AG08395 (cell line): ENCODE data around the gene IL3RA.
"Not testable (repeated sequence)": the region's sequence is repeated elsewhere in the genome, so short reads cannot be mapped to it uniquely, and the experiment has no call there.

Source experiments
- DNase-seq: peaks from one replicate; pipeline ENCODE4 v3.0.0; 2012; ENCODE audit warnings: mixed read lengths, low spot score

IL3RA gene

DNA sequence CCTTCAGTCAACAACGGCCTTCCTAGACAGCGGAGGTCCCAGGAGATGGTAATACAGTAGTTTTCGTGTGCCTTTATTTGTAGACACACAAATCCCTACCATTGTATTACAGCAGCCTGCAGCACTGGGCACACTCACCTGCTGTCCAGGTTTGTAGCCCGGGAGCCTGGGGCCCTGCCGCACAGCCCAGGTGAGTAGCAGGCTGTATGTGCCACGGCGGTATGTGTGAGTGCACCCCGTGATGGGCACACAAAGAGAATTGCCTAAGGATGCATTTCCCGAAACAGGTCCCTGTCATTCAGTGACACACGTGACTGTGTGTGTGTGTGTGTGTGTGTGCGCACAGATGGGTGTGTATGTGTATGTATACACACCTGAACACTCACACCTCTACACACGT, 63.5 kb downstream of the IL3RA start:
- DNase-seq: no peak

DNA sequence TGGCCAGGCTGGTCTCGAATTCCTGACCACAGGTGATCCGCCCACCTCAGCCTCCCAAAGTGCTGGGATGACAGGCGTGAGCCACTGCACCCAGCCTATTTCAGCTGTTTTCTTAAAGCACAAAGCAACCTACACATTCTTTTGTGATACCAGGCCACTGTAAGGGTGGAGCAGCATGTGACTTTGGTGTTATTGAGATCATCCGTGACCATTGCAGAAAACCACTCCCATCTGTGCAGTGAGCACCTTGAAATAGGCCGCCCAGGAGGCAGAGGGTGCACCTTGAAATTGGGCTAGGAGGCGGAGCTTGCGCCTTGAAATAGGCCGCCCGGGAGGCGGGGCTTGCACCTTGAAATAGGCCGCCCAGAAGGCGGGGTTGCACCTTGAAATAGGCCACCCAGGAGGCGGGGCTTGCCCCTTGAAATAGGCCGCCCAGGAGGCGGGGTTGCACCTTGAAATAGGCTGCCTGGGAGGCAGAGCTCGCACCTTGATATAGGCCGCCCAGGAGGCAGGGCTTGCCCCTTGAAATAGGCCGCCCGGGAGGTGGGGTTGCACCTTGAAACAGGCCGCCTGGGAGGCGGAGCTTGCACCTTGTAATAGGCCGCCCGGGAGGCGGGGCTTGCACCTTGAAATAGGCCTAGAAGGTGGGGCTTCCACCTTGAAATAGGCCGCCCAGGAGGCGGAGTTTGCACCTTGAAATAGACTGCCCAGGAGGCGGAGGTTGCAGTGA, 64.3 kb downstream of the IL3RA start:
- no peak for DNase-seq

DNA sequence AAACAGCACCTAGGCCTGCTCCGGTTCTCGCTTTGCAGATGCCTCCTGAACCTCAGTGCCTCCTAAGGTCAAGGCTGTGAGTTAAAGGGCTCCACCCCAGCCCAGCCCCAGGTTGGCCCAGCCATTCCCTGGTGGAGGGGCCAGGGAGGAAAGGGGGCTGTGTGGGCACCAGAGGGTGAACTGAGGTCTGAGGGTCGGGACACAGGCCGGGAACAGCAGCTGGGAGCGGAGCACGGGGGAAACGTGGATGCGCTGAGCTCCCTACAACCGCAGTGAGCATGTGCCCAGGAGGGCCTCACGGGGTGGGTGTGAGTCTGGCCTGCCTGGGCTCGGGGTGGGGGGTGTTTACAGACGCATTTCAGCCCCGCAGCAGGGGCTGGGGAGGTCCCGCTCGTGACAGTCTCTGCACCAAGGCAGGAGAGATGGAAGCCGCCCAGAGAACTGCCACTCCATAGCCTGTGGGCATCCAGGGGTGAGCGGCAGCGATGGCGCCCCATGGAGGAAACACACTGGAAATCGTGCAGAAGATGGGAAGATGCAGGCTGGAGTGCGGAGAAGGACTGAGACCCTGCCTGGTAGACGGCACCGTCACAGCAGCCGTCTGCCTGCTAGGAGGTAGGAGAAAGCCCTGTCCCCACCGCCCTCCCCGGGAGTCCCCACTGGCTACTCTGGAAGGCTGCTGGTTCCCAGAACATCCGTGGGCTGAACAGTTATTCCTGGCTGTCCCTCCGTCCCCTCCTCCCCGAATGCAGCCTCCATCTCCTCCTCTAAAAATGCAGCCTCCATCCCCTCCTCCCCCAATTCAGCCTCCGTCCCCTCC, 65.2 kb downstream of the IL3RA start:
- no peak for DNase-seq

DNA sequence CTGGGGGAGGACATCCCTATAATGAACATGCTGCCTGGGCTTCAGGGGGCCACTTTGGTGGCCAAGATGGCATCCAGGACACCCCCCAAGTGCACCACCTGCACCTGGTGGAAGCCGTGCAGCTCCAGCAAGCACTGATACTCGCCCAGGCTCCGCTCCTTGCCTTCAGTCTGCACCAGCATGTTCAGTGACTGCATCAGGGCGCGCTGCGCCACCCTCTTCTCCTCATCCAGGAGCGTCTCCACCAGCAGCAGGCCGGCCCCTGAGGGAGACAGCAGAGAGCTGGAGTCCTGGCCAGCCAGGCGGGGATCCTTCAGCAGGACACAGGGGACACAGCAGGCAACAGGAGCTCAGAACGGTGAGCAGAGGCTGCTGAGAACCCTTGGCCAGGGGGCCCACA, 66.6 kb downstream of the IL3RA start:
- no peak for DNase-seq

DNA sequence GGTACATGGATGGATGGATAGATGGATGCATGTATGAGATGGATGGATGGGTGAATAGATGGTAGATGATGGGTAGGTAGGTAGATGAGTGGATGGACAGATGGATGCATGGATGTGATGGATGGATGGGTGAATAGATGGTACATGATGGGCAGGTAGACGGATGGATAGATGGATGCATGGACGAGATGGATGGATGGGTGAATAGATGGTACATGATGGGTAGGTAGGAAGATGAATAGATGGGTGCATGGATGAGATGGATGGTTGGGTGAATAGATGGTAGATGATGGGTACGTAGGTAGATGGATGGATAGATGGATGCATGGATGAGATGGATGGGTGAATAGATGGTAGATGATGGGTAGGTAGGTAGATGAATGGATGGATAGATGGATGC, 67.3 kb downstream of the IL3RA start:
- DNase-seq: not testable (repeated sequence)

DNA sequence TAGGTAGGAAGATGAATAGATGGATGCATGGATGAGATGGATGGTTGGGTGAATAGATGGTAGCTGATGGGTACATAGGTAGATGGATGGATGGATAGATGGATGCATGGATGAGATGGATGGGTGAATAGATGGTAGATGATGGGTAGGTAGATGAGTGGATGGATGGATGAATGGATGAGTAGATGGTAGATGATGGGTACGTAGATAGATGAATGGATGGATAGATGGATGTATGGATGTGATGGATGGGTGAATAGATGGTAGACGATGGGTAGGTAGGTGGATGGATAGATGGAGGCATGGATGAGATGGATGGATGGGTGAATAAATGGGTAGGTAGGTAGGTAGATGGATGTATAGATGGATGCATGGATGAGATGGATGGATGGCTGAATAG, 69.2 kb downstream of the IL3RA start:
- DNase-seq: not testable (repeated sequence)

DNA sequence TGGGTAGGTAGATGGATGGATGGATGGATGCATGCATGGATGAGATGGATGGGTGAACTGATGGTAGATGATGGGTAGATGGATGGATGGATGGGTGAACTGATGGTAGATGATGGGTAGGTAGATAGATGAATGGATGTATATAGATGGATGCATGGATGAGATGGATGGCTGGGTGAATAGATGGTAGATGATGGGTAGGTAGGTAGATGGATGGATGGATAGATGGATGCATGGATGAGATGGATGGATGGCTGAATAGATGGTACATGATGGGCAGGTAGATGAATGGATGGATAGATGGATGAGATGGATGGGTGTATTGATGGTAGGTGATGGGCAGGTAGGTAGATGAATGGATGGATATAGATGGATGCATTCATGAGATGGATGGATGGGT, 70.5 kb downstream of the IL3RA start:
- DNase-seq: no peak

DNA sequence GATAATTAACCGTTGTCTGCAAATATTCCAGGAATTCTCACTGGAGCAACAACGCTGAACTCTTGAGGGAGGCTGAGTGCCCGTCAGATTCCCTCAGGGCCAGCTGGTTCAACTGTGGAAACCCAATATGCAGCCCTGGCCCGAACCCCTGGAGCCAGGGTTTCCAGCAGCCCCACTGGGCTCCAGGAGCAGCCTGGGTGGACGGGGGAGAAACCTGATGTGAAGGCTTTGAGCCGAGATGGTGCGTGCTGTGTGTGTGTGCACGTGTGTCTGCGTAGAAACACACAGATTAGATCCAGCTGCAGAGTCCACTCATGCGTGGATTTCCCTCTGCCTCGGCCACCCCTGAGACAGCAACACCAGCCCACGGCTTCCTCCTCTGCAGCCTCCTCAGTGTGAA, 74.7 kb downstream of the IL3RA start:
- no peak for DNase-seq

DNA sequence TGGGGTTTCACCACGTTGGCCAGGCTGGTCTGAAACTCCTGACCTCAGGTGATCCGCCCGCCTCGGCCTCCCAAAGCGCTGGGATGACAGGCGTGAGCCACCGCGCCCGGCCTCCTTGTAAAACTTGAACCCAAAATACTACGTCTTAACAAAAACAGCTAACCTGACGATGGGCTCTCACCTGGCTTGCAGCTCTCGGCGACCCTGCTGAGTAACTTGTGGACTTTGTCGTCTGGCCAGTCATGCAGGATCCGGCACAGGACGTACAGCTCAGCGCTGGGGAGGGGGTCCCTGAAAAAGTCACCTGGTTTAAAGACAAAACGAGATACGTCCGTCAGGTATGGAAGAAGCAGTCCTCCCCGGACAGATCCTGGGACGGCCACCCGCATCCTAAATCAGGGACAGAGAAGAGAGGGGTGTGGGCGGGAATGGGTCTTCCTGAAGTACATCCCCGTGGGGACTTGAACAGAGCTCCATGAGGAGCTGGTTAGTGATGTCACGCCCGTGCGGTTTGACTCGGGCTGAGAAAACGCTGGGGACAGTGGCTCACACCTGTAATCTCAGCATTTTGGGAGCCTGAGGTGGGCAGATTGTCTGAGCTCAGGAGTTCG, 76.1 kb downstream of the IL3RA start:
- DNase-seq: no peak

DNA sequence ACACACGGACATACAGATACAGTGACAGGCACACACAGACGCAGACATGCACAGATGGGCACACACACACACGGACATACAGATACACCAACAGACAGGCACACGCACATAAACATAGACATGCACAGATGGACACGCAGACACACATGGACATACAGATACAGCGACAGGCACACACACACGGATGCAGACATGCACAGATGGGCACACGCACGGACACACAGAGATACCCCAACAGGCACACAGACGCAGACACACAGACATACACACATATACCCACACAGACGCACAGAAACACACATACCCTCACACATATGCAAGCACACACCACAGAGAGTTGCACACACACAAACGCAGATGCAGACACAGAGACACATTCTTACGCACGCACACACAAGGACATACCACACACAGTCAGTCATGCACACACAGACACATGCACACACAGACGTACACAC, 79.8 kb downstream of the IL3RA start:
- no peak for DNase-seq

DNA sequence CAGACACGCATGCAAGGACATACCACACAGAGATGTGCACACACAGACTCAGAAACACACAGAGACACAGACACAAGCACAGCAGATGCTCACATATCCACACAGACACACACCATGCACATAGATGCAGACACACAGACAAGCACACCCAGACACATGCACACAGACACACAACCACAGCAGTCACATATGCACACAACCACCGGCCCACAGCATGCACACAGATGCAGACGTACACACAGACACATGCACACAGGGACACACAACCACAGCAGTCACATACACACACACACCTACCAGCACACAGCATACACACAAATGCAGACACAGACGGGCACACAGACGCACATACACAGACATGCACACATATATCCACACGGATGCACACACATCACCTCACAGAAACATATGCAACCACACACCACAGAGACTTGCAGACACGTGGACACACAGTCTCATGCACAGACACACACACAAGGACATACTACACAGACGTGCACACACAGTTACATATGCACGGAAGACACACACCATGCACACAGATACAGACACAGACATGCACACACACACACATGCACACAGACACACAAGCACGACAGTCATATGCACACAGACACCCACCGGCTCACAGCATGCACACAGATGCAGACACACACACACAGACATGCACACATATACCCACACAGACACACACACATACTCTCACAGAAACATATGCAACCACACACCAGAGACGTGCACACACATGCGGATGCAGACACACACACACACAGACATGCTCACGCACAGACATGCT, 80.6 kb downstream of the IL3RA start:
- DNase-seq: no peak

DNA sequence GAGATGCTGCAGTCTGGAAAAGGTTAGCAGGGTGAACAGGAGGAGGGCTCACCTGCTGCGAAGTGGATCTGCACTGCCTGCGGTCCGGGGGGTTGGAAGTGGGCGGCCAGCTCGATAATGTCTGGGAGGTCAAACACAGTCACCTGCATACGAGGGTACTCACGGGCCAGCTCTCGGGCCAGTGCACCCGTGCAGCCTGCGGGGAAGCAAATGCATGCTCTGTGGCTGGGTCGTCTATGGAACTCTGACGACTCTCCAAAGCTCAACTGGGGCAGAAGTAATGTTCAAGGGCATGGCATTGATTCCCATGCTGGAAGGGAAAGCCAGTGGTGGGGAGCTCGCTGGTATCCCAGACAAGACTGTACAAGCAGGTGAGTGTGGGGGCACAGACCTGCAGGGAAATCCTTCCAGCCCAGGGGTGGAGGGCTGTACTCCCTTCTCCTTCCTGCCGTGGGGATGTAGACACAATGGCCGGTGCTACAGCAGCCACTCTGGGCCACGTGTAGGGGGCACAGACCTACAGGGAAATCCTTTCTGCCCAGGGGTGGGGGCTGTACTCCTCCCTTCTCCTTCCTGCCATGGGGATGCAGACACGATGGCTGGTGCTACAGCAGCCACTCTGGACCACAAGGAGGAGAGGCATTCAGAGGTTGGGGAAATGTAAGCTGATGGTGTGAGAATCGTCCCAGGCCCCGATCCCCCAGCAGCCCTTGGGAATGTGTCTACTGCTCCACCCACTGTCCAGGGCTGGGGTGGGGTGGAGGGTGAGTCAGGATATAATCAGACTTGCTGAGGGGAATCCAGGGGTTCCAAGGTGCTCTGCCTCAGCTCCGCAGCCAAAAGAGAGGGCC, 81.6 kb downstream of the IL3RA start:
- no peak for DNase-seq

DNA sequence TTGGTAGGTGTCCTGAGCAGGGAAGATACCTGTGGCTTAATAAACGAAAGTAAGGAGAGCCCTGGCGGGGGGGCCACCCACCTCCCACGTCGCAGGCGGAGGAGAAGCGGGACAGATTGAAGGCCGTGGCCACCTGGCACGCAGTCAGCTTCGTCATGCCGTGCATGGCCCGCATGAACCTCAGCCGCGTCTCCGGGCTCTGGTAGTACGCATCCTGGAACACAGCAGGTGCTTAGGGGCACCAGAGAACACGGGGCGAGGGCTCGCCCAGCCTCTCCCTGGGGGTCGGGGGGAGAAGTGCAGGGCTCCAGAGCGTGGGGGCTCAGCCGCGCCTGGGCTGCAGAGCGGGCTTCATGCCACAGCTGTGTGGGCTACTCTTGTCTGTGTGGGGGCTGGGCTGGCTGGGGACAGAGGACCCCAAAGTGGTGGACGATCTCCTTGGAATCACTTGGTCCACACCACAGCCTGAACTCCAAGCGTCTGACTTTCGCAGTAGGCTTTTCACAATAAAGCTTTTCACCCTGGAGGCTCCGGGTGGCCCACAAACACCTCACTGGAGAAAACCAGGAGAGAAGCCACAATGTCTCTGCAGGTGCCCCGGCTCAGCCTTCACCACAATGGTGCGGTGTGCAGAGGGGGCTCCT, 82.4 kb downstream of the IL3RA start:
- DNase-seq: no peak

DNA sequence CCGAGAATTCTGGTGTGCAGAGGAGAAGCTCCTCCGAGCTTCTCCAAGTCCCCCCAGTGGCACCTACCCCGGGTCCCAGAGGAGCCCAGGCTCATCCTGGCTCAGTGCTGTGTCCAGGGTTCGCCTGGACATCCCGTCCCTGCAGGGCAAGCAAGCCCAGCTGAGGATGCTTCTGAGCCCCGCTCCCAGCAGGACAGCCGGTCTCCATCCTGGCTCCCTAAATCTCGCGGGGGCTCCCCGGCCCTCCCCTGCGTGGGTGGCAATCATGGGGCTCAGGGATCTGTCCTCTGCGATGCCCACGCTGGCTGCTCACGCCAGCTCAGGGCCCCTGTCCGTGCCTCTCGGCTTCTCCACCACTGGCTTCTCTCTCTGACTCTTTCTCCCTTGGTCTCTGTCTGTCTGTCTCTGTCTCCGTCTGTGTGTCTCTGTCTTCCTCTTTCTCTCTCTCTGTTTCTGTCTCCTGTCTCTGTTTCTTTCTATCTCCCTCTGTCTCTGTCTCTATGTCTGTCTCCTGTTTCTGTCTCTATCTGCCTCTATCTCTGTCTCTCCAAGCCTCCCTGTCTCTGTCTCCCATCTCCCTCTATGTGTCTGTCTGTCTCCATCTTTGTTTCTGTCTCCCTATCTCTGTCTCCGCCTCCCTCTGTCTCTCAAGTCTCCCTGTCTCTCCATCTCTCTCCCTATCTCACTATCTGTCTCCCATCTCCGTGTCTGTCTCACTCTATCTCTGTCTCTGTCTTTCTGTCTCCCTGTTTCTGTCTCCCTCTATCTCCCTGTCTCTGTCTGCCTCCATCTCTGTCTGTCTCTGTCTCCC, 83.2 kb downstream of the IL3RA start:
- DNase-seq: no peak

DNA sequence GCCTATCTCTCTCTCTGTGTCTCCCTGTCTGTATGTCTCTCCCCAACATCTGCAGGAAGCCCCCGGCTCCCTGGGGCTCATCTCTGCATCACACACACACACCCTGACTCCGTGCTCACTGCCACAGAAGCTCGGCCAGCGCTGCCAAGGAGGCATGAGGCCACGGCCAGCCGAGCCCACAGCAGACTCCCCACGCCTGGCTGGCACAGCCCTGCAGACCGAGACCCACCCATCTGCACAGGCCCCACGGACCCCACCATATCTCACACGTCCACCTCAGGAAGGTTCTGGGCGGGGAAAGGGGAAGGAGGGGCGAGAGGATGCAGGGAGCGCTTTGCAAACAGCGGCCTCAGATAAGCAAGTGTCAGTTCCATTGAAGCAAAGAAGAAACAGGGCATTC, 83.8 kb downstream of the IL3RA start:
- no peak for DNase-seq

DNA sequence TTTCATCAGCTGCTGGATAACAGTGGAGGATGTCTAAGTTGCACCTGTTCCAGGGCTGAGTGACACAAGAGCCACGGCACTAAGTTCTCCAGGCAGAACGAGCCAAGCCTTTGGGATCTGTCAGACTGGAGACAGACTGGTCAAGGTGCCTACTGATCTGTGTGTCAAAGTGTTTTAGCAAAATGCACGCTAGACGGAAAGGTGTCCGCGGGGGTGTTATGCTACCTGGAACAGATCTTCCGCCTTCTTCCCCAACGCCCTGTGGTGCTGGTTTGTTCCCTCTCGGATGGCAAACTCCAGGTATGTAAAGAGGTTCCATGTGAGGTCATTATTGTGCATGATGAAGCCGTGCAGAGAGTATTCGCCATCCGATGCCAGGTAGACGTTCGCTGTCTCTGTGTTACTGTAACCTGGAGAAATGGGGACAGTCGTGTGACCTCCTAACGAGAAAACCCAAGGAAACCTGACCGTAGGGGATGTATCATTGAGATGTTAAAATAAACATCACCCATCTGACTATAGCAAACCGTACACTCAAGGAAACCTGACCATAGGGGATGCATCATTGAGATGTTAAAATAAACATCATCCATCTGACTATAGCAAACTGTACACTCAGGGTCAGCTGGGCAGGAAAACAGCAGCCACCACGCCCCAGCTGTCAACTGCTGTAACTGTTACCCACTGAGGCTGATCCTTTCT, 85.0 kb downstream of the IL3RA start:
- DNase-seq: no peak

DNA sequence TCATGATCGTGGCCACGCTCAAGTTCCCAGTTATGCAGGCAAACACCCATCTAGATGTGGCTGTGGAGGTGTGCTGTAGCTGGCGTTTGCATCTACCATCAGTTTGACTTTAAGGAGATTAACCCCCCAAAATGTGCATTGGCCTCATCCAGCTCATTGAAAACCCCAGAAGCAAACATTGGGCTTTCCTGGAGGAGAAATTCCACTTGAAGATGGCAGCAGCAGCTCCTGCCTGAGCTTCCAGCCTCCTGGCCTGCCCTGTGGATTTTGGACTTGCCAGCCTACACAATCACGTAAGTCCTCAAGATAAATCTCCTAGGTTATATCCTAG, 85.5 kb downstream of the IL3RA start:
- no peak for DNase-seq

DNA sequence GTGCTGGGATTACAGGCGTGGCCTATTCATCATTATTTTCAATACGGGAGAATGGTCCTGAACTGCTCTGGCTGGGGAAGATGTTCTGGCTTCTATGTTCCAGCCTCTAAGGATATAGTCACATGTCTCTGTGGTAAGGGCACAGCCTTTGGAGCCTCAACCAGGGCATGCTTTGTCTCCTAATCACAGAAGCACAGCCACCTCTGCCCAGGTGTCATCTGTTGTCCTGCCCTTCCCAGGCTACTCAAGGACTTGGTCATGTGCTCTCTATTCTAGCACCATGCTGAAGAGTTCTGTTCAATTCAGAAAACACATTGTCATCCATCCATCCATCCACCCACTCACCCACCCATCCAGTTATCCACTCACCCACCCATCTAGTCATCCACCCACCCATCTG, 86.6 kb downstream of the IL3RA start:
- no peak for DNase-seq

DNA sequence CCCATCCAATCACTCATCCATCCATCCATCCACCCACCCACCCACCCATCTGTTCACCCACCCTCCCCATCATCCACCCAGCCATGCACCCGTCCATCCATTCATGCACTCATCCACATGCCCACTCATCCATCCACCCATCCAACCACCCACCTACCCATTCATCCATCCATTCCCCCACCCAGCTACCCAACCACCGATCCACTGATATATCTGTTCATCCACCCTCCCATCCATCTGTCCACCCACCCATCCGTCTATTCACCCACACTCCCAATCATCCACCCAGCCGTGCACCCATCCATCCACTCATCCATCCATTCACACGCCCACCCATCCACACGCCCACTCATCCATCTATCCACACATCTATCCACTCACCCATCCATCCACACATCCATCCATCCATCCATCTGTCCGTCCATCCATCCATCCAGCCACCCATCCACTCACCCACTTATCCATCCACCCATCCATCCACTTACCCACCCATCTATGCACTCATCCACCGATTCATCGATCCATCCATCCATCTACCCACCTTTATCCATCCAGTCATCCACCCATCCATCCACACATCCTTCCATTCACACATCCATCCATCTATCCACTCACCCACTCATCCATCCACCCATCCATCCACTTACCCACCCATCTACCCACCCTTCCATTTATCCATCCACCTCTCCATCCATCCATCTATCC, 87.7 kb downstream of the IL3RA start:
- DNase-seq: no peak
